SK-N-SH (cell line): ENCODE data around the gene GPR132. TPM values are rescaled to one million over a fixed set of nuclear protein-coding genes. Genes with fewer than 3 reads are reported as not detected.

Experiments used
- CTCF ChIA-PET: fragments of 300-600, 350-600 bp; formaldehyde crosslinking; extraction: SDS; loops from one replicate; lab custom pipeline; 2021; lab: Yijun Ruan, JAX
- POLR2A ChIA-PET: fragments of 350-600 bp; sonication (Branson Sonifier 250); formaldehyde crosslinking; extraction: SDS; loops from one replicate; lab custom pipeline; 2020; ENCODE audit warnings: antibody characterized with exemption, inconsistent platforms; lab: Yijun Ruan, JAX
- DNase-seq: peaks from one replicate; pipeline ENCODE4 v3.0.0; 2012
- H2AFZ ChIP-seq: fragments of 200-600 bp; sonication (generic); 2 replicates; pipeline ENCODE4 v1.8.1; 2016; ENCODE audit warnings: antibody characterized with exemption, mild to moderate bottlenecking, low read depth
- H3F3A ChIP-seq: fragments of 200-600 bp; sonication (generic); replicated peaks from 2 replicates; pipeline ENCODE3; 2016; ENCODE audit warnings: antibody characterized with exemption, mild to moderate bottlenecking; ENCODE audit not compliant: insufficient read depth
- H3K27ac ChIP-seq, 2 experiments: fragments of 200-500 bp in 1 of 2; fragments of 200-600 bp in 1 of 2; sonication (Bioruptor generic) in 1 of 2; sonication (generic), shearing (Covaris generic) in 1 of 2; 2 replicates each; pipeline versions ENCODE4 v1.5.1 to v1.6.1; 2014 to 2016; ENCODE audit warnings: low read depth in 2 of 2, inconsistent platforms in 1 of 2, low read length in 1 of 2, mild to moderate bottlenecking in 1 of 2, mixed read lengths in 1 of 2
- H3K27me3 ChIP-seq: fragments of 200-600 bp; sonication (generic), shearing (Covaris generic); 2 replicates; pipeline ENCODE4 v1.6.1; 2016; ENCODE audit warnings: mixed run types; ENCODE audit not compliant: insufficient read depth
- H3K36me3 ChIP-seq, 2 experiments: fragments of 200-500 bp in 1 of 2; fragments of 200-600 bp in 1 of 2; sonication (Bioruptor generic) in 1 of 2; sonication (generic) in 1 of 2; replicated peaks in 1 of 2; 2 replicates each; pipeline versions ENCODE3 to v1.5.1; 2014 to 2016; ENCODE audit warnings: low read length in 1 of 2, mild to moderate bottlenecking in 1 of 2; ENCODE audit not compliant: insufficient read depth in 2 of 2, control insufficient read depth in 1 of 2
- H3K4me1 ChIP-seq, 2 experiments: fragments of 200-500 bp in 1 of 2; fragments of 200-600 bp in 1 of 2; sonication (Bioruptor generic) in 1 of 2; sonication (generic), shearing (Covaris generic) in 1 of 2; 2 replicates each; pipeline versions ENCODE4 v1.5.1 to v1.6.1; 2014 to 2016; ENCODE audit warnings: low read depth in 1 of 2, low read length in 1 of 2, mixed run types in 1 of 2; ENCODE audit not compliant: insufficient read depth in 2 of 2, control insufficient read depth in 1 of 2
- H3K4me2 ChIP-seq: fragments of 200-600 bp; sonication (generic), shearing (Covaris generic); 2 replicates; pipeline ENCODE4 v1.6.1; 2017; ENCODE audit warnings: mixed run types
- H3K4me3 ChIP-seq, 2 experiments: fragments of 200-500 bp in 1 of 2; fragments of 200-600 bp in 1 of 2; sonication (Bioruptor generic) in 1 of 2; sonication (generic), shearing (Covaris generic) in 1 of 2; 2 replicates each; pipeline versions ENCODE4 v1.5.1 to v1.8.1; 2014 to 2016; ENCODE audit warnings: low read depth in 2 of 2, inconsistent platforms in 1 of 2, low read length in 1 of 2, mild to moderate bottlenecking in 1 of 2, mixed read lengths in 1 of 2, moderate library complexity in 1 of 2
- H3K79me2 ChIP-seq: fragments of 200-600 bp; sonication (generic); 2 replicates; pipeline ENCODE4 v1.8.1; 2017; ENCODE audit warnings: mild to moderate bottlenecking; ENCODE audit not compliant: insufficient read depth
- H3K9ac ChIP-seq: fragments of 200-600 bp; sonication (generic); 2 replicates; pipeline ENCODE4 v1.6.1; 2017; ENCODE audit warnings: mixed run types
- H3K9me2 ChIP-seq: fragments of 200-600 bp; sonication (generic); 2 replicates; pipeline ENCODE4 v1.6.1; 2017; ENCODE audit warnings: mixed run types
- H3K9me3 ChIP-seq: fragments of 200-600 bp; sonication (generic); 2 replicates; pipeline ENCODE4 v1.6.1; 2017; ENCODE audit warnings: mixed run types, mild to moderate bottlenecking, moderate library complexity
- H4K20me1 ChIP-seq: fragments of 200-600 bp; sonication (generic); 2 replicates; pipeline ENCODE4 v1.6.1; 2017; ENCODE audit warnings: mild to moderate bottlenecking, mixed run types; ENCODE audit not compliant: insufficient read depth
- CHD2 ChIP-seq: fragments of 150-350 bp; IDR thresholded peaks from 2 replicates; pipeline ENCODE4 v1.6.1; 2018; ENCODE audit warnings: low read length; ENCODE audit not compliant: partially characterized antibody
- EZH2phosphoT487 ChIP-seq: fragments of 200-600 bp; sonication (generic); IDR thresholded peaks from 2 replicates; pipeline ENCODE4 v1.6.1; 2017; ENCODE audit warnings: low read depth, mixed run types, mild to moderate bottlenecking, antibody characterized with exemption, moderate library complexity, borderline replicate concordance
- FOSL2 ChIP-seq: IDR thresholded peaks from 2 replicates; pipeline ENCODE4 v1.4.0; 2012; ENCODE audit warnings: low read depth, mild to moderate bottlenecking, moderate library complexity, borderline replicate concordance
- FOXJ3 ChIP-seq: sonication (generic); formaldehyde crosslinking; IDR thresholded peaks from 2 replicates; pipeline ENCODE4 v1.5.1; 2020; ENCODE audit warnings: mild to moderate bottlenecking, missing genetic modification reagents
- GABPA ChIP-seq: IDR thresholded peaks from 2 replicates; pipeline ENCODE4 v1.4.0; 2012; ENCODE audit warnings: low read depth, mild to moderate bottlenecking
- JUND ChIP-seq: IDR thresholded peaks from 2 replicates; pipeline ENCODE4 v1.4.0; 2012
- MAX ChIP-seq: IDR thresholded peaks from 2 replicates; pipeline ENCODE4 v1.4.0; 2012; ENCODE audit warnings: low read depth
- PBX3 ChIP-seq: IDR thresholded peaks from 2 replicates; pipeline ENCODE4; 2012
- RAD21 ChIP-seq: IDR thresholded peaks from 2 replicates; pipeline ENCODE4 v1.6.1; 2012; ENCODE audit warnings: mild to moderate bottlenecking, low read length
- ZBTB33 ChIP-seq: IDR thresholded peaks from 2 replicates; pipeline ENCODE4 v1.4.0; 2012; ENCODE audit warnings: low read depth, borderline replicate concordance
- WGBS: methylation state at CpG from one replicate; pipeline ENCODE4 v1.1.6; 2017; ENCODE audit warnings: low lambda C conversion rate; 5-methylcytosine and 5-hydroxymethylcytosine counted together
- polyA plus RNA-seq, 3 experiments: library from polyadenylated mRNA; depleted of rRNA; stranded (reverse); fragments of >200 nt; gene quantifications; 2 replicates each; pipeline ENCODE4 v1.2.3, GENCODE V29; 2012
- TF ChIP-seq, protein P1 (sequence below): fragments of 150-350 bp; IDR thresholded peaks from 2 replicates; pipeline ENCODE4 v1.6.1; 2016; ENCODE audit warnings: mild to moderate bottlenecking, low read depth, low read length
- TF ChIP-seq, protein P2 (sequence below): IDR thresholded peaks from 2 replicates; pipeline ENCODE4 v1.6.1; 2012; ENCODE audit warnings: mild to moderate bottlenecking, low read depth, low read length, moderate library complexity

Gene GPR132
- polyA plus RNA-seq, 1 of the 3 experiments (the other 2 are of a cell fraction) = not detected

- ChIA-PET POLR2A (no interaction called here), CTCF (interaction anchor here (1.1 to 8.1 kb wide), 4 partner anchors 12 to 70 kb away, joined by 3 to 284 read pairs (median 33); partner anchors contain the start of gene AHNAK2)
- peaks cover 12% of the 10 kb centered on the region for H3F3A ChIP-seq
- H3K9me2 ChIP-seq = no peaks in the 10 kb centered on the region
- no peak overlapping the region for H3K4me2 ChIP-seq
- H2AFZ ChIP-seq = no peak overlapping the region
- peaks cover 0 to 3% of the 10 kb centered on the region in 2 experiments; a peak in 1 of 4 replicates for H3K4me1 ChIP-seq
- no peak overlapping the region for H3K4me3 ChIP-seq
- no peak overlapping the region for H3K27ac ChIP-seq
- H3K79me2 ChIP-seq = no peaks in the 10 kb centered on the region
- no peak for DNase-seq
- TF ChIP-seq GABPA (no peak), RAD21 (no peak), FOSL2 (no peak), PBX3 (no peak), FOXJ3 (CRISPR knock-in tag) (no peak), JUND (no peak), MAX (no peak), CHD2 (no peak), ZBTB33 (no peak), EZH2phosphoT487 (no peak)
- TF ChIP-seq, protein P1, sequence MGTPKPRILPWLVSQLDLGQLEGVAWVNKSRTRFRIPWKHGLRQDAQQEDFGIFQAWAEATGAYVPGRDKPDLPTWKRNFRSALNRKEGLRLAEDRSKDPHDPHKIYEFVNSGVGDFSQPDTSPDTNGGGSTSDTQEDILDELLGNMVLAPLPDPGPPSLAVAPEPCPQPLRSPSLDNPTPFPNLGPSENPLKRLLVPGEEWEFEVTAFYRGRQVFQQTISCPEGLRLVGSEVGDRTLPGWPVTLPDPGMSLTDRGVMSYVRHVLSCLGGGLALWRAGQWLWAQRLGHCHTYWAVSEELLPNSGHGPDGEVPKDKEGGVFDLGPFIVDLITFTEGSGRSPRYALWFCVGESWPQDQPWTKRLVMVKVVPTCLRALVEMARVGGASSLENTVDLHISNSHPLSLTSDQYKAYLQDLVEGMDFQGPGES = no peak
- TF ChIP-seq, protein P2, sequence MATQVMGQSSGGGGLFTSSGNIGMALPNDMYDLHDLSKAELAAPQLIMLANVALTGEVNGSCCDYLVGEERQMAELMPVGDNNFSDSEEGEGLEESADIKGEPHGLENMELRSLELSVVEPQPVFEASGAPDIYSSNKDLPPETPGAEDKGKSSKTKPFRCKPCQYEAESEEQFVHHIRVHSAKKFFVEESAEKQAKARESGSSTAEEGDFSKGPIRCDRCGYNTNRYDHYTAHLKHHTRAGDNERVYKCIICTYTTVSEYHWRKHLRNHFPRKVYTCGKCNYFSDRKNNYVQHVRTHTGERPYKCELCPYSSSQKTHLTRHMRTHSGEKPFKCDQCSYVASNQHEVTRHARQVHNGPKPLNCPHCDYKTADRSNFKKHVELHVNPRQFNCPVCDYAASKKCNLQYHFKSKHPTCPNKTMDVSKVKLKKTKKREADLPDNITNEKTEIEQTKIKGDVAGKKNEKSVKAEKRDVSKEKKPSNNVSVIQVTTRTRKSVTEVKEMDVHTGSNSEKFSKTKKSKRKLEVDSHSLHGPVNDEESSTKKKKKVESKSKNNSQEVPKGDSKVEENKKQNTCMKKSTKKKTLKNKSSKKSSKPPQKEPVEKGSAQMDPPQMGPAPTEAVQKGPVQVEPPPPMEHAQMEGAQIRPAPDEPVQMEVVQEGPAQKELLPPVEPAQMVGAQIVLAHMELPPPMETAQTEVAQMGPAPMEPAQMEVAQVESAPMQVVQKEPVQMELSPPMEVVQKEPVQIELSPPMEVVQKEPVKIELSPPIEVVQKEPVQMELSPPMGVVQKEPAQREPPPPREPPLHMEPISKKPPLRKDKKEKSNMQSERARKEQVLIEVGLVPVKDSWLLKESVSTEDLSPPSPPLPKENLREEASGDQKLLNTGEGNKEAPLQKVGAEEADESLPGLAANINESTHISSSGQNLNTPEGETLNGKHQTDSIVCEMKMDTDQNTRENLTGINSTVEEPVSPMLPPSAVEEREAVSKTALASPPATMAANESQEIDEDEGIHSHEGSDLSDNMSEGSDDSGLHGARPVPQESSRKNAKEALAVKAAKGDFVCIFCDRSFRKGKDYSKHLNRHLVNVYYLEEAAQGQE = no peak
- no peaks in the 10 kb centered on the region for H3K27me3 ChIP-seq
- 94% methylated on average over 22 of the region's 28 CpGs for WGBS
- no peak overlapping the region for H3K9ac ChIP-seq
- H3K36me3 ChIP-seq = no peaks in the 10 kb centered on the region
- H4K20me1 ChIP-seq = no peaks in the 10 kb centered on the region
- no peaks in the 10 kb centered on the region for H3K9me3 ChIP-seq
Measured at GRCh38 chr14:105041841-105042765, 23.1 kb downstream of the GPR132 start.
